GM12878 (cell line): ENCODE data around the gene SPP2.

ENCODE experiments used
- CTCF ChIP-seq, 3 experiments: IDR thresholded peaks in 2 of 3; conservative IDR thresholded peaks in 1 of 3; 2 replicates each; pipeline ENCODE4 v1.5.1; 2011; ENCODE audit warnings: low read depth in 3 of 3, low read length in 3 of 3, mild to moderate bottlenecking in 3 of 3, control low read depth in 2 of 3, moderate library complexity in 2 of 3, inconsistent platforms in 1 of 3, mixed read lengths in 1 of 3; ENCODE audit not compliant: control insufficient read depth in 2 of 3, insufficient read depth in 1 of 3; ENCODE audit errors: extremely low read depth in 1 of 3
- ELK1 ChIP-seq: IDR thresholded peaks from 2 replicates; pipeline ENCODE4 v1.6.1; 2012; ENCODE audit warnings: low read depth, low read length, improper control_type of control experiment
- ETV6 ChIP-seq, 2 experiments: fragments of 450-650 bp in 1 of 2; IDR thresholded peaks in 1 of 2; conservative IDR thresholded peaks in 1 of 2; 2 replicates each; pipeline ENCODE4 v1.6.1; 2014; ENCODE audit warnings: antibody characterized with exemption in 1 of 2, borderline replicate concordance in 1 of 2, low read depth in 1 of 2, mild to moderate bottlenecking in 1 of 2, moderate library complexity in 1 of 2
- EZH2 ChIP-seq: IDR thresholded peaks from 2 replicates; pipeline ENCODE4 v1.6.1; 2012; ENCODE audit warnings: low read depth, mild to moderate bottlenecking, control low read depth, inconsistent platforms, low read length, borderline replicate concordance; ENCODE audit not compliant: control insufficient read depth
- HDGF ChIP-seq: fragments of 450-650 bp; IDR thresholded peaks from 2 replicates; pipeline ENCODE4 v1.6.1; 2016; ENCODE audit warnings: antibody characterized with exemption
- IKZF1 ChIP-seq: fragments of 450-650 bp; conservative IDR thresholded peaks from 2 replicates; pipeline ENCODE4 v1.6.1; 2017; ENCODE audit warnings: antibody characterized with exemption, mild to moderate bottlenecking
- NFYA ChIP-seq: IDR thresholded peaks from 2 replicates; pipeline ENCODE4 v1.6.1; 2011; ENCODE audit warnings: low read depth, mild to moderate bottlenecking, low read length, improper control_type of control experiment, borderline replicate concordance
- NRF1 ChIP-seq: conservative IDR thresholded peaks from 2 replicates; pipeline ENCODE4 v1.6.1; 2011; ENCODE audit warnings: mild to moderate bottlenecking, low read depth, low read length, improper control_type of control experiment
- RAD21 ChIP-seq: IDR thresholded peaks from 2 replicates; pipeline ENCODE4 v1.6.1; 2011; ENCODE audit warnings: mild to moderate bottlenecking, low read depth, low read length, moderate library complexity; ENCODE audit not compliant: insufficient read depth
- SIN3A ChIP-seq: IDR thresholded peaks from 2 replicates; pipeline ENCODE4 v1.6.1; 2012; ENCODE audit warnings: low read depth, low read length, improper control_type of control experiment
- SMC3 ChIP-seq: IDR thresholded peaks from 2 replicates; pipeline ENCODE4 v1.6.1; 2011; ENCODE audit warnings: low read length, improper control_type of control experiment, borderline replicate concordance
- SUZ12 ChIP-seq: fragments of 200-600 bp; sonication (generic); IDR thresholded peaks from one replicate; pipeline ENCODE4 v1.6.1; 2018; ENCODE audit warnings: antibody characterized with exemption, mild to moderate bottlenecking; ENCODE audit not compliant: unreplicated experiment
- YY1 ChIP-seq: IDR thresholded peaks from 2 replicates; pipeline ENCODE4 v1.6.1; 2011; ENCODE audit warnings: low read depth, mild to moderate bottlenecking, low read length
- TF ChIP-seq, protein P1 (sequence below): fragments of 450-650 bp; IDR thresholded peaks from 2 replicates; pipeline ENCODE4 v1.6.1; 2018; ENCODE audit warnings: mild to moderate bottlenecking, low read depth, moderate library complexity; ENCODE audit not compliant: partially characterized antibody

DNA sequence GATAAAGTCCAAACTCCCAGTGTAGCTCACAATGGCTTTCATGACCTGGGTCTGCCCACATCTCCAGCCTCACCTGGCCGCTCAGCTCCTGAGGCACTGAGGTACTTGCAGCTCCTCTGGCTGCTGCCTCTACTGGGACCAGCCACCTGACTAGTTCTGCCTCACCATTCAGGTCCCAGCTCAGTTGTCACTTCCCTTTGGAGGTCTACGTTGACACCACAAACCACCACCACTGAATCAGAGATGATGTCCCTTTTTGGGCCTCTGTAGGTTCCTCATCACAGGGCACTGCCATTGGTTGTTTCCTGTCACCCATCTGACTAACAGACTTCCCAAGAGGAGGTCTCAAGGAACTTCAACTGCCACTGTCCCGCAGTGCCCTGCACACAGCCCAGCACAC is 21.2 kb downstream of the SPP2 start:
- no peak for TF ChIP-seq ETV6 (conservative IDR thresholded peaks at IDR 0.05 in 1 of 2, IDR thresholded peaks at IDR 0.05 in 1 of 2; ENCODE audit: borderline replicate concordance in 1 of 2, low read depth in 1 of 2)
- TF ChIP-seq EZH2 = no peak
- no peak for TF ChIP-seq SUZ12
- no peak for TF ChIP-seq NFYA
- TF ChIP-seq IKZF1 = no peak
- TF ChIP-seq RAD21 = no peak
- TF ChIP-seq CTCF (IDR thresholded peaks at IDR 0.05 in 2 of 3, conservative IDR thresholded peaks at IDR 0.05 in 1 of 3; ENCODE audit: control insufficient read depth in 2 of 3, extremely low read depth in 1 of 3, insufficient read depth in 1 of 3, low read depth in 3 of 3, low read length in 3 of 3) = no peak
- no peak for TF ChIP-seq HDGF
- no peak for TF ChIP-seq YY1
- no peak for TF ChIP-seq ELK1
- no peak for TF ChIP-seq SMC3
- TF ChIP-seq NRF1 = no peak
- TF ChIP-seq SIN3A = no peak
- TF ChIP-seq, protein P1, sequence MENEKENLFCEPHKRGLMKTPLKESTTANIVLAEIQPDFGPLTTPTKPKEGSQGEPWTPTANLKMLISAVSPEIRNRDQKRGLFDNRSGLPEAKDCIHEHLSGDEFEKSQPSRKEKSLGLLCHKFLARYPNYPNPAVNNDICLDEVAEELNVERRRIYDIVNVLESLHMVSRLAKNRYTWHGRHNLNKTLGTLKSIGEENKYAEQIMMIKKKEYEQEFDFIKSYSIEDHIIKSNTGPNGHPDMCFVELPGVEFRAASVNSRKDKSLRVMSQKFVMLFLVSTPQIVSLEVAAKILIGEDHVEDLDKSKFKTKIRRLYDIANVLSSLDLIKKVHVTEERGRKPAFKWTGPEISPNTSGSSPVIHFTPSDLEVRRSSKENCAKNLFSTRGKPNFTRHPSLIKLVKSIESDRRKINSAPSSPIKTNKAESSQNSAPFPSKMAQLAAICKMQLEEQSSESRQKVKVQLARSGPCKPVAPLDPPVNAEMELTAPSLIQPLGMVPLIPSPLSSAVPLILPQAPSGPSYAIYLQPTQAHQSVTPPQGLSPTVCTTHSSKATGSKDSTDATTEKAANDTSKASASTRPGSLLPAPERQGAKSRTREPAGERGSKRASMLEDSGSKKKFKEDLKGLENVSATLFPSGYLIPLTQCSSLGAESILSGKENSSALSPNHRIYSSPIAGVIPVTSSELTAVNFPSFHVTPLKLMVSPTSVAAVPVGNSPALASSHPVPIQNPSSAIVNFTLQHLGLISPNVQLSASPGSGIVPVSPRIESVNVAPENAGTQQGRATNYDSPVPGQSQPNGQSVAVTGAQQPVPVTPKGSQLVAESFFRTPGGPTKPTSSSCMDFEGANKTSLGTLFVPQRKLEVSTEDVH = no peak
